K562 (cell line): ENCODE results near the gene SLC17A2. TPM values are rescaled to one million over a fixed set of nuclear protein-coding genes. Genes with fewer than 3 reads are reported as not detected.

Source experiments
- ATAC-seq: fragments of 200-7000 bp; cut with Tn5 transposase; 3 replicates; pipeline ENCODE4 v1.9.1; 2020; ENCODE audit warnings: moderate library complexity
- BruUV-seq: library from RNA; stranded (reverse); fragments of 400-500 nt; replicated peaks from 2 replicates; lab custom pipeline; 2021; lab: Mats Ljungman, UMichigan
- CTCF ChIA-PET: fragments of 300-600 bp; formaldehyde crosslinking; extraction: SDS; loops from one replicate; lab custom pipeline; 2021; ENCODE audit warnings: low intra/inter-chr PET ratio; lab: Yijun Ruan, JAX
- POLR2A ChIA-PET: fragments of 300-600, 350-650 bp; sonication (Branson Sonifier 250); formaldehyde crosslinking; extraction: SDS; loops from one replicate; lab custom pipeline; 2021; ENCODE audit warnings: antibody characterized with exemption, inconsistent platforms; lab: Yijun Ruan, JAX
- DNase-seq, 4 experiments: peaks; one replicate each; pipeline versions ENCODE4 v3.0.0 to v3.0.0-alpha.2; 2011 to 2018; ENCODE audit warnings: low spot score in 3 of 4, mixed read lengths in 3 of 4; ENCODE audit errors: extremely low read depth in 1 of 4
- FAIRE-seq: peaks from 2 replicates; lab custom pipeline; 2011; peaks lifted over from hg19 to GRCh38; lab: Jason Lieb, UNC
- H2AFZ ChIP-seq: 2 replicates; pipeline ENCODE4 v1.6.0; 2011; ENCODE audit warnings: low read depth, low read length, control low read depth, inconsistent platforms
- H3K27ac ChIP-seq: fragments of 200-600 bp; 3 replicates; pipeline ENCODE4 v1.8.0; 2011; ENCODE audit warnings: low read depth, mild to moderate bottlenecking, control low read depth, inconsistent platforms, low read length, moderate library complexity, mixed read lengths; ENCODE audit errors: extremely low read depth
- H3K27me3 ChIP-seq, 2 experiments: fragments of 300-600 bp in 1 of 2; 2 replicates in 1 of 2; 3 replicates in 1 of 2; pipeline versions ENCODE4 v1.6.0 to v1.8.0; 2011; ENCODE audit warnings: inconsistent platforms in 2 of 2, low read length in 2 of 2, mild to moderate bottlenecking in 1 of 2, mixed read lengths in 1 of 2, moderate library complexity in 1 of 2; ENCODE audit not compliant: control insufficient read depth in 2 of 2, insufficient read depth in 2 of 2
- H3K36me3 ChIP-seq: fragments of 300-600 bp; 3 replicates; pipeline ENCODE4 v1.8.0; 2011; ENCODE audit warnings: mild to moderate bottlenecking, low read length, inconsistent platforms; ENCODE audit not compliant: control insufficient read depth, insufficient read depth
- H3K4me1 ChIP-seq, 2 experiments: fragments of 200-600 bp in 1 of 2; replicated peaks in 1 of 2; 2 replicates in 1 of 2; 3 replicates in 1 of 2; pipeline versions ENCODE4 v1.5.1 to v1.8.0; 2011; ENCODE audit warnings: inconsistent platforms in 2 of 2, low read length in 2 of 2, mild to moderate bottlenecking in 1 of 2, mixed read lengths in 1 of 2, moderate library complexity in 1 of 2; ENCODE audit not compliant: control insufficient read depth in 2 of 2, insufficient read depth in 2 of 2
- H3K4me2 ChIP-seq: 2 replicates; pipeline ENCODE4 v1.6.1; 2011; ENCODE audit warnings: low read length, control low read depth, inconsistent platforms, mixed read lengths; ENCODE audit not compliant: insufficient read depth
- H3K4me3 ChIP-seq: fragments of 200-600 bp; sonication (generic), shearing (Covaris generic); 2 replicates; pipeline ENCODE4 v1.5.1; 2016; ENCODE audit warnings: control low read depth, inconsistent platforms
- H3K79me2 ChIP-seq: fragments of 200-600 bp; 3 replicates; pipeline ENCODE4 v1.8.0; 2011; ENCODE audit warnings: low read length, inconsistent platforms; ENCODE audit not compliant: control insufficient read depth, insufficient read depth
- H3K9ac ChIP-seq, 2 experiments: 2 replicates each; pipeline versions ENCODE4 v1.6.0 to v1.6.1; 2011; ENCODE audit warnings: low read depth in 2 of 2, low read length in 2 of 2, control low read depth in 1 of 2, inconsistent platforms in 1 of 2, mild to moderate bottlenecking in 1 of 2, mixed read lengths in 1 of 2; ENCODE audit not compliant: insufficient read depth in 1 of 2
- H3K9me1 ChIP-seq: one replicate; pipeline ENCODE4 v1.6.0; 2011; ENCODE audit warnings: inconsistent platforms, mild to moderate bottlenecking, low read length, moderate library complexity; ENCODE audit not compliant: control insufficient read depth, insufficient read depth
- H3K9me3 ChIP-seq: replicated peaks from 2 replicates; pipeline ENCODE4 v1.5.1; 2011; ENCODE audit warnings: low read depth, low read length, inconsistent platforms; ENCODE audit not compliant: control insufficient read depth, insufficient read depth
- H4K20me1 ChIP-seq: replicated peaks from 2 replicates; pipeline ENCODE4 v1.6.1; 2011; ENCODE audit warnings: low read length, inconsistent platforms, mixed read lengths; ENCODE audit not compliant: control insufficient read depth, insufficient read depth
- BHLHE40 ChIP-seq: IDR thresholded peaks from 2 replicates; pipeline ENCODE4 v1.6.1; 2011; ENCODE audit warnings: low read length, improper control_type of control experiment
- BRCA1 ChIP-seq, 2 experiments: fragments of 450-650 bp in 1 of 2; sonication (generic) in 1 of 2; formaldehyde crosslinking in 1 of 2; IDR thresholded peaks; 2 replicates each; pipeline versions ENCODE4 v1.5.0 to v1.6.1; 2017 to 2020; ENCODE audit warnings: mild to moderate bottlenecking in 1 of 2, missing genetic modification reagents in 1 of 2
- KLF10 ChIP-seq: fragments of 250-450 bp; sonication (Bioruptor Pico); IDR thresholded peaks from 2 replicates; pipeline ENCODE4 v1.6.1; 2021; ENCODE audit warnings: matching md5 sums
- MEF2A ChIP-seq: IDR thresholded peaks from 2 replicates; pipeline ENCODE4 v1.6.1; 2011; ENCODE audit warnings: low read depth, mild to moderate bottlenecking, low read length, moderate library complexity; ENCODE audit not compliant: control insufficient read depth
- OTX1 ChIP-seq: fragments of 450-650 bp; formaldehyde crosslinking; IDR thresholded peaks from 2 replicates; pipeline ENCODE4 v1.4.0; 2022; ENCODE audit warnings: mild to moderate bottlenecking
- RBM34 ChIP-seq: fragments of 200-400 bp; formaldehyde crosslinking; IDR thresholded peaks from 2 replicates; pipeline ENCODE4 v1.6.1; 2018; ENCODE audit warnings: low read length, borderline replicate concordance; ENCODE audit not compliant: insufficient read depth
- ZHX1 ChIP-seq: fragments of 150-350 bp; conservative IDR thresholded peaks from 2 replicates; pipeline ENCODE4 v1.6.1; 2014; ENCODE audit warnings: low read length
- ZNF445 ChIP-seq: fragments of 250-450 bp; sonication (Bioruptor Pico); IDR thresholded peaks from 2 replicates; pipeline ENCODE4 v1.4.0; 2020; ENCODE audit warnings: low read depth, mild to moderate bottlenecking, moderate library complexity
- WGBS: fragments of 100-300 bp; shearing (Covaris generic); methylation state at CpG from one replicate; pipeline ENCODE4 v1.1.6; 2016; ENCODE audit warnings: low coverage, mixed read lengths; ENCODE audit not compliant: insufficient coverage; ENCODE audit errors: missing lambda C conversion rate; 5-methylcytosine and 5-hydroxymethylcytosine counted together
- in situ Hi-C: fragments of 300-500 bp; cut with MboI; formaldehyde crosslinking; loops from 4 replicates; pipeline ENCODE4 v1.15.0; 2018; ENCODE audit warnings: inconsistent platforms, mixed read lengths
- intact Hi-C: fragments of 100-400 bp; cut with micrococcal nuclease; formaldehyde crosslinking; loops from 2 replicates; pipeline ENCODE4 v1.14.2; 2022
- polyA plus RNA-seq, 8 experiments: library from polyadenylated mRNA; depleted of rRNA in 4 of 8; stranded (reverse) in 5 of 8; unstranded in 3 of 8; fragments of >200 nt; fragmentation: Nextera tagmentation in 2 of 8; fragmentation: Illumina TruSeq in 1 of 8; extraction: Ambion mirVana in 2 of 8; extraction: Trizol in 1 of 8; gene quantifications; 2 replicates each; pipeline versions ENCODE4 v1.2.1 to v1.2.3, GENCODE V29; 2011 to 2014; ENCODE audit warnings: inconsistent platforms in 1 of 8, missing spikeins in 1 of 8
- total RNA-seq, 7 experiments: library from RNA; depleted of rRNA in 6 of 7; stranded (reverse); fragments of >200 nt in 6 of 7; fragmentation: Illumina TruSeq in 2 of 7; extraction: Trizol in 2 of 7; gene quantifications; 2 replicates each; pipeline versions ENCODE4 v1.2.1 to v1.2.3, GENCODE V29; 2011 to 2021; ENCODE audit warnings: low replicate concordance in 1 of 7

The SLC17A2 gene
- total and polyA plus RNA-seq, 9 of the 15 experiments (the other 6 are each of a cell fraction or from before 2014, with no cell fraction given) = not detected

GRCh38 chr6:25928562-25929324 is 1.7 kb downstream of the SLC17A2 start:
- FAIRE-seq (no peak), DNase-seq (no peak), ATAC-seq (no peak)
- no peak for TF ChIP-seq BRCA1 (IDR thresholded peaks at IDR 0.05)
- TF ChIP-seq BRCA1 (CRISPR knock-in tag; IDR thresholded peaks at IDR 0.05) = no peak
- TF ChIP-seq BHLHE40 = no peak
- intact Hi-C loops = no loop called here
- no TSS peak for BruUV-seq
- Histone ChIP-seq H3K4me3 (no peak overlapping the region), H3K9me1 (no peaks in the 10 kb centered on the region), H3K4me1 (no peaks in the 10 kb centered on the region; a peak in 1 of 5 replicates), H4K20me1 (no peaks in the 10 kb centered on the region), H3K4me2 (no peak overlapping the region), H3K9me3 (no peaks in the 10 kb centered on the region), H3K36me3 (no peaks in the 10 kb centered on the region), H2AFZ (no peak overlapping the region), H3K9ac (no peak overlapping the region), H3K79me2 (no peaks in the 10 kb centered on the region), H3K27ac (no peak overlapping the region), H3K27me3 (peaks cover 5 to 16% of the 10 kb centered on the region in 2 experiments; a peak in 4 of 5 replicates)
- 19% methylated on average over 4 of the region's 4 CpGs for WGBS
- CTCF ChIA-PET = no interaction called here
- POLR2A ChIA-PET = no interaction called here
- in situ Hi-C loops = no loop called here

GRCh38 chr6:25927756-25928216 is 2.7 kb downstream of the SLC17A2 start:
- POLR2A ChIA-PET = interaction anchor here (0.9 kb wide), 1 partner anchor 12 kb away, joined by 3 read pairs; no protein-coding TSS in a partner anchor
- Histone ChIP-seq H3K36me3 (no peaks in the 10 kb centered on the region), H3K4me2 (no peak overlapping the region), H3K4me1 (no peaks in the 10 kb centered on the region; a peak in 1 of 5 replicates), H3K9me3 (no peaks in the 10 kb centered on the region), H3K9me1 (no peaks in the 10 kb centered on the region), H3K9ac (no peak overlapping the region), H3K79me2 (no peaks in the 10 kb centered on the region), H3K27ac (no peak overlapping the region), H3K27me3 (peaks cover 5 to 21% of the 10 kb centered on the region in 2 experiments; a peak in 4 of 5 replicates), H3K4me3 (no peak overlapping the region), H2AFZ (no peak overlapping the region), H4K20me1 (no peaks in the 10 kb centered on the region)
- no peak for DNase-seq
- TF ChIP-seq RBM34 = no peak
- no peak for TF ChIP-seq ZHX1
- no peak for TF ChIP-seq MEF2A
- no peak for TF ChIP-seq ZNF445 (CRISPR knock-in tag)
- no peak for TF ChIP-seq KLF10
- TF ChIP-seq OTX1 (CRISPR knock-in tag) = no peak
- WGBS = 0% methylated on average over 2 of the region's 2 CpGs
- in situ Hi-C loops (no loop called here), intact Hi-C loops (no loop called here)
- no peak for FAIRE-seq
- ATAC-seq = no peak
- CTCF ChIA-PET = no interaction called here
- no TSS peak for BruUV-seq
